ENCODE data around the gene CELF5.

DNA sequence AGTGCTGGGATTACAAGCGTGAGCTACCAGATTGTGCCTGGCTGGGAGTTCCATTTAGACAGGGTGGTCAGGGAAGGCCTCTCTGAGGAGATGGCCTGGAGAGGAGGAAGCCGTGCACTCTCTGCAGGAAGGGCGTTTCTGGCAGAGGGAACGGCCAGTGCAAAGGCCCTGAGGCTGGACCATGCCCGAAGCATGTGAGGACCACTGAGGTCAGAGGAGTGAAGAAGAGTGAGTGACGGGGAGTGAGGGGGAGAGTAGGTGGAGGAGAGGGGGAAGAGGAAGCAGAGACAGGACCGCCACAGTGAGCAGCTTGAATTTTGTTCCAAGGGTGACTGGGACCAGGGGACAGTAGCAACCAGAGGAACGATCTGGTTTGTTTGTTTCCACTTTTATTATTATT lies 32.6 kb downstream of the CELF5 start:
- TF ChIP-seq FOXM1 (IDR thresholded peaks at IDR 0.05; ENCODE audit: borderline replicate concordance, low read depth) (no peak), CREB1 (IDR thresholded peaks at IDR 0.05; ENCODE audit: low read depth) (no peak), EP300 (IDR thresholded peaks at IDR 0.05; ENCODE audit: borderline replicate concordance) (no peak), CEBPB (IDR thresholded peaks at IDR 0.05) (no peak), TAF1 (IDR thresholded peaks at IDR 0.05; ENCODE audit: low read depth) (no peak), RAD21 (IDR thresholded peaks at IDR 0.05; ENCODE audit: low read depth) (no peak), TEAD4 (IDR thresholded peaks at IDR 0.05) (no peak), YY1 (IDR thresholded peaks at IDR 0.05; ENCODE audit: low read depth) (no peak), ZBTB7A (IDR thresholded peaks at IDR 0.05; ENCODE audit: low read depth) (no peak), EGR1 (IDR thresholded peaks at IDR 0.05) (no peak), TCF12 (IDR thresholded peaks at IDR 0.05; ENCODE audit: low read depth) (no peak)
- TF ChIP-seq, protein P1, sequence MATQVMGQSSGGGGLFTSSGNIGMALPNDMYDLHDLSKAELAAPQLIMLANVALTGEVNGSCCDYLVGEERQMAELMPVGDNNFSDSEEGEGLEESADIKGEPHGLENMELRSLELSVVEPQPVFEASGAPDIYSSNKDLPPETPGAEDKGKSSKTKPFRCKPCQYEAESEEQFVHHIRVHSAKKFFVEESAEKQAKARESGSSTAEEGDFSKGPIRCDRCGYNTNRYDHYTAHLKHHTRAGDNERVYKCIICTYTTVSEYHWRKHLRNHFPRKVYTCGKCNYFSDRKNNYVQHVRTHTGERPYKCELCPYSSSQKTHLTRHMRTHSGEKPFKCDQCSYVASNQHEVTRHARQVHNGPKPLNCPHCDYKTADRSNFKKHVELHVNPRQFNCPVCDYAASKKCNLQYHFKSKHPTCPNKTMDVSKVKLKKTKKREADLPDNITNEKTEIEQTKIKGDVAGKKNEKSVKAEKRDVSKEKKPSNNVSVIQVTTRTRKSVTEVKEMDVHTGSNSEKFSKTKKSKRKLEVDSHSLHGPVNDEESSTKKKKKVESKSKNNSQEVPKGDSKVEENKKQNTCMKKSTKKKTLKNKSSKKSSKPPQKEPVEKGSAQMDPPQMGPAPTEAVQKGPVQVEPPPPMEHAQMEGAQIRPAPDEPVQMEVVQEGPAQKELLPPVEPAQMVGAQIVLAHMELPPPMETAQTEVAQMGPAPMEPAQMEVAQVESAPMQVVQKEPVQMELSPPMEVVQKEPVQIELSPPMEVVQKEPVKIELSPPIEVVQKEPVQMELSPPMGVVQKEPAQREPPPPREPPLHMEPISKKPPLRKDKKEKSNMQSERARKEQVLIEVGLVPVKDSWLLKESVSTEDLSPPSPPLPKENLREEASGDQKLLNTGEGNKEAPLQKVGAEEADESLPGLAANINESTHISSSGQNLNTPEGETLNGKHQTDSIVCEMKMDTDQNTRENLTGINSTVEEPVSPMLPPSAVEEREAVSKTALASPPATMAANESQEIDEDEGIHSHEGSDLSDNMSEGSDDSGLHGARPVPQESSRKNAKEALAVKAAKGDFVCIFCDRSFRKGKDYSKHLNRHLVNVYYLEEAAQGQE (IDR thresholded peaks at IDR 0.05; ENCODE audit: low read depth) = no peak
- TF ChIP-seq, protein P2, sequence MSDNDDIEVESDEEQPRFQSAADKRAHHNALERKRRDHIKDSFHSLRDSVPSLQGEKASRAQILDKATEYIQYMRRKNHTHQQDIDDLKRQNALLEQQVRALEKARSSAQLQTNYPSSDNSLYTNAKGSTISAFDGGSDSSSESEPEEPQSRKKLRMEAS (IDR thresholded peaks at IDR 0.05) = no peak
- TF ChIP-seq, protein P3, sequence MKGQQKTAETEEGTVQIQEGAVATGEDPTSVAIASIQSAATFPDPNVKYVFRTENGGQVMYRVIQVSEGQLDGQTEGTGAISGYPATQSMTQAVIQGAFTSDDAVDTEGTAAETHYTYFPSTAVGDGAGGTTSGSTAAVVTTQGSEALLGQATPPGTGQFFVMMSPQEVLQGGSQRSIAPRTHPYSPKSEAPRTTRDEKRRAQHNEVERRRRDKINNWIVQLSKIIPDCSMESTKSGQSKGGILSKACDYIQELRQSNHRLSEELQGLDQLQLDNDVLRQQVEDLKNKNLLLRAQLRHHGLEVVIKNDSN (IDR thresholded peaks at IDR 0.05) = no peak

Measured in Ishikawa (cell line).